ENCODE results near the gene WASF1. TPM values are rescaled to one million over a fixed set of nuclear protein-coding genes. Genes with fewer than 3 reads are reported as not detected.

Gene WASF1
- total and polyA plus RNA-seq, 5 donors, result 1.5 to 3.6 (median 2.0) TPM

- intact Hi-C loops (cut with DNase I), result loop anchor here in 3 of 4 donors (5.0 to 10.0 kb wide), 3 partner anchors 341 to 529 kb away; no protein-coding TSS in a partner anchor
- no peaks in the 10 kb centered on the region for H3K4me1 ChIP-seq (ENCODE audit: control insufficient read depth, insufficient read depth, low read length)
- no peak overlapping the region for H3K27ac ChIP-seq (ENCODE audit: low read length)
- no peak overlapping the region for H3K4me3 ChIP-seq (ENCODE audit: low read length)
- no peaks in the 10 kb centered on the region for H3K27me3 ChIP-seq (ENCODE audit: control insufficient read depth, insufficient read depth)
- H3K9me3 ChIP-seq (ENCODE audit: control insufficient read depth, low read length), result no peaks in the 10 kb centered on the region
- WGBS, result 10% methylated on average over 5 of the region's 5 CpGs
- ATAC-seq, result peak; percentile 55 to 61
- no peak for DNase-seq
Measured at GRCh38 chr6:110053395-110054240, 125.9 kb downstream of the WASF1 start.

- Histone ChIP-seq H3K27me3 (ENCODE audit: control insufficient read depth, insufficient read depth) (no peaks in the 10 kb centered on the region), H3K9me3 (ENCODE audit: control insufficient read depth, low read length) (no peaks in the 10 kb centered on the region), H3K27ac (ENCODE audit: low read length) (no peak overlapping the region), H3K4me3 (ENCODE audit: low read length) (no peak overlapping the region), H3K4me1 (ENCODE audit: control insufficient read depth, insufficient read depth, low read length) (no peaks in the 10 kb centered on the region)
- DNase-seq (no peak), ATAC-seq (no peak)
- 77% methylated on average over 3 of the region's 3 CpGs for WGBS
- intact Hi-C loops (cut with DNase I), result loop anchor here in 3 of 4 donors (5.0 to 10.0 kb wide), 3 partner anchors 343 to 526 kb away; no protein-coding TSS in a partner anchor
Measured at GRCh38 chr6:110050440-110050813, 129.0 kb downstream of the WASF1 start.

Other genes with a start within 250 kb of the WASF1 start
- gene GPR6, start 201.4 kb downstream of the WASF1 start, total RNA-seq, result not detected
- not detected for gene GPR6, start 201.4 kb downstream of the WASF1 start, polyA plus RNA-seq
- 10 to 100 TPM; 13.6 to 19.1 (median 15.4) TPM for gene CDC40, start 757 bp upstream of the WASF1 start, total RNA-seq
- 8.1 TPM for gene CDC40, start 757 bp upstream of the WASF1 start, polyA plus RNA-seq
- 1 to 10 TPM; 3.5 to 4.2 (median 3.8) TPM for gene METTL24, start 178.7 kb upstream of the WASF1 start, total RNA-seq
- 0.77 TPM for gene METTL24, start 178.7 kb upstream of the WASF1 start, polyA plus RNA-seq
- gene DDO, start 235.9 kb upstream of the WASF1 start, total RNA-seq, result 10 to 100 TPM in 3 of 4 donors, 1 to 10 TPM in 1; 9.2 to 19.7 (median 18.5) TPM
- gene DDO, start 235.9 kb upstream of the WASF1 start, polyA plus RNA-seq, result 10.7 TPM